Upper lobe of left lung (tissue), 6 donors: ENCODE results near the gene GRPEL1. TPM values are rescaled to one million over a fixed set of nuclear protein-coding genes. Genes with fewer than 3 reads are reported as not detected.

ENCODE experiments used
- ATAC-seq, 2 donors: fragments of 200-7000 bp; cut with Tn5 transposase; one replicate each; pipeline ENCODE4 v1.9.1; 2022; ENCODE audit warnings: mild to moderate bottlenecking in 2 of 2, moderate library complexity in 2 of 2; ENCODE audit not compliant: low FRiP score in 2 of 2
- DNase-seq, 2 donors: peaks; one replicate each; pipeline ENCODE4 v3.0.0-alpha.2; 2019 to 2020
- H3K27ac ChIP-seq, 4 donors: fragments of 200-600 bp; sonication (generic); one replicate each; pipeline ENCODE4 v1.5.1; 2016 to 2019
- H3K27me3 ChIP-seq, 4 donors: fragments of 200-600 bp; sonication (generic); one replicate each; pipeline ENCODE4 v1.5.1; 2017 to 2019
- H3K36me3 ChIP-seq, 4 donors: fragments of 200-600 bp; sonication (generic); one replicate each; pipeline ENCODE4 v1.5.1; 2016 to 2019
- H3K4me1 ChIP-seq, 4 donors: fragments of 200-600 bp; sonication (generic); one replicate each; pipeline ENCODE4 v1.5.1; 2018 to 2019
- H3K4me3 ChIP-seq, 4 donors: fragments of 200-600 bp; sonication (generic); one replicate each; pipeline ENCODE4 v1.5.1; 2017 to 2019; ENCODE audit warnings: mild to moderate bottlenecking in 2 of 4, moderate library complexity in 1 of 4
- H3K9me3 ChIP-seq, 4 donors: fragments of 200-600 bp; sonication (generic); one replicate each; pipeline ENCODE4 v1.5.1; 2018 to 2019
- CTCF ChIP-seq, 6 experiments: fragments of 450-650 bp in 4 of 6; fragments of 200-600 bp in 2 of 6; sonication (generic) in 2 of 6; IDR thresholded peaks; one replicate each; pipeline ENCODE4 v1.5.1; 2016 to 2019; ENCODE audit warnings: antibody characterized with exemption in 6 of 6
- EP300 ChIP-seq, 4 donors: sonication (generic); formaldehyde crosslinking; IDR thresholded peaks; one replicate each; pipeline ENCODE4 v1.5.1; 2017; ENCODE audit warnings: antibody characterized with exemption in 4 of 4, control low read depth in 2 of 4
- POLR2A ChIP-seq, 4 donors: fragments of 450-650 bp; IDR thresholded peaks; one replicate each; pipeline ENCODE4 v1.5.1; 2016 to 2017; ENCODE audit warnings: antibody characterized with exemption in 4 of 4, mild to moderate bottlenecking in 2 of 4
- POLR2AphosphoS5 ChIP-seq, 2 donors: sonication (generic); formaldehyde crosslinking; IDR thresholded peaks; one replicate each; pipeline ENCODE4 v1.5.1; 2017; ENCODE audit warnings: antibody characterized with exemption in 2 of 2
- WGBS, 2 donors: methylation state at CpG; one replicate each; pipeline ENCODE4 v1.1.5; 2017 to 2018; 5-methylcytosine and 5-hydroxymethylcytosine counted together
- total RNA-seq, 6 donors: library from RNA; depleted of rRNA in 4 of 6; stranded (reverse); fragments of >200 nt in 4 of 6; gene quantifications; one replicate each; pipeline versions ENCODE4 v1.1.0 to v1.2.1, GENCODE V29; 2016 to 2021
- donor health status: DM: no; HTN: no; CAD: no; lungs with moderate emphysema.
- donor health status: DM: no; HTN: yes; CAD: no; lungs with severe emphysema.

The GRPEL1 gene
- total RNA-seq, 6 donors from 2014 or later, result 9.4 to 29.0 (median 24.2) TPM

- H3K27me3 ChIP-seq, result no peaks in the 10 kb centered on the region
- H3K9me3 ChIP-seq, result no peaks in the 10 kb centered on the region
- WGBS, 2 donors, result 79 to 90% methylated on average over 20 of the region's 20 CpGs
- H3K36me3 ChIP-seq, result peaks cover 13 to 84% (median 54%) of the 10 kb centered on the region in 4 donors
- H3K27ac ChIP-seq, result no peak overlapping the region
- DNase-seq, result no peak
- TF ChIP-seq POLR2AphosphoS5 (IDR thresholded peaks at IDR 0.05), result no peak
- no peak for TF ChIP-seq POLR2A (IDR thresholded peaks at IDR 0.05)
- no peak for TF ChIP-seq CTCF (IDR thresholded peaks at IDR 0.05)
- no peak for TF ChIP-seq EP300 (IDR thresholded peaks at IDR 0.05)
- ATAC-seq, result peak in 1 of 2 donors; percentile 20
- peaks cover 0 to 15% (median 3%) of the 10 kb centered on the region in 4 donors for H3K4me1 ChIP-seq
- H3K4me3 ChIP-seq, result no peak overlapping the region
These were observed 7.3 kb downstream of the GRPEL1 start for GRCh38 chr4:7060346-7061150.

- peak in 1 of 2 donors; percentile 35 for DNase-seq
- peak overlapping the region in 1 of 4 donors; percentile 10 for H3K27ac ChIP-seq
- peak in 1 of 2 donors; percentile 52 for ATAC-seq
- H3K4me1 ChIP-seq, result peaks cover 0 to 10% (median under 1%) of the 10 kb centered on the region in 4 donors
- 68 to 87% methylated on average over 11 of the region's 11 CpGs for whole genome bisulfite sequencing, 2 donors
- H3K4me3 ChIP-seq, result no peak overlapping the region
- peaks cover 16 to 87% (median 59%) of the 10 kb centered on the region in 4 donors for H3K36me3 ChIP-seq
- H3K9me3 ChIP-seq, result no peaks in the 10 kb centered on the region
- no peaks in the 10 kb centered on the region for H3K27me3 ChIP-seq
- TF ChIP-seq POLR2A (IDR thresholded peaks at IDR 0.05), result no peak
These were observed 8.2 kb downstream of the GRPEL1 start for GRCh38 chr4:7059662-7060061.

GRCh38 chr4:7058792-7059191 is 9.1 kb downstream of the GRPEL1 start:
- no peak overlapping the region for H3K27ac ChIP-seq
- H3K36me3 ChIP-seq, result peaks cover 16 to 87% (median 64%) of the 10 kb centered on the region in 4 donors
- no peak overlapping the region for H3K4me3 ChIP-seq
- ATAC-seq, result no peak
- H3K4me1 ChIP-seq, result peaks cover under 1 to 11% (median 3%) of the 10 kb centered on the region in 4 donors
- H3K27me3 ChIP-seq, result no peaks in the 10 kb centered on the region
- 95 to 100% methylated on average over 3 of the region's 3 CpGs for WGBS, 2 donors
- H3K9me3 ChIP-seq, result no peaks in the 10 kb centered on the region
- no peak for DNase-seq
- TF ChIP-seq CTCF (IDR thresholded peaks at IDR 0.05) (no peak), POLR2A (IDR thresholded peaks at IDR 0.05) (no peak), EP300 (IDR thresholded peaks at IDR 0.05) (no peak), POLR2AphosphoS5 (IDR thresholded peaks at IDR 0.05) (no peak)

GRCh38 chr4:7055990-7056325 is 11.9 kb downstream of the GRPEL1 start:
- TF ChIP-seq POLR2AphosphoS5 (IDR thresholded peaks at IDR 0.05) (no peak), POLR2A (IDR thresholded peaks at IDR 0.05) (no peak), CTCF (IDR thresholded peaks at IDR 0.05) (no peak), EP300 (IDR thresholded peaks at IDR 0.05) (no peak)
- WGBS, 2 donors, result 91 to 95% methylated on average over 10 of the region's 10 CpGs
- Histone ChIP-seq H3K27ac (no peak overlapping the region), H3K36me3 (peaks cover 5 to 67% (median 42%) of the 10 kb centered on the region in 4 donors), H3K27me3 (no peaks in the 10 kb centered on the region), H3K4me3 (no peak overlapping the region), H3K9me3 (no peaks in the 10 kb centered on the region), H3K4me1 (peaks cover 17 to 30% (median 19%) of the 10 kb centered on the region in 4 donors)
- no peak for DNase-seq
- ATAC-seq, result no peak

GRCh38 chr4:7055111-7055989 is 12.5 kb downstream of the GRPEL1 start:
- ATAC-seq (no peak), DNase-seq (no peak)
- WGBS, 2 donors, result 85 to 87% methylated on average over 26 to 31 of the region's 31 CpGs
- peaks cover 3 to 61% (median 36%) of the 10 kb centered on the region in 4 donors for H3K36me3 ChIP-seq
- no peak overlapping the region for H3K4me3 ChIP-seq
- H3K27ac ChIP-seq, result peak overlapping the region in 1 of 4 donors; percentile 62
- H3K4me1 ChIP-seq, result peaks cover 17 to 36% (median 22%) of the 10 kb centered on the region in 4 donors
- no peaks in the 10 kb centered on the region for H3K27me3 ChIP-seq
- no peak for TF ChIP-seq POLR2A (IDR thresholded peaks at IDR 0.05)
- no peak for TF ChIP-seq CTCF (IDR thresholded peaks at IDR 0.05)
- no peak for TF ChIP-seq POLR2AphosphoS5 (IDR thresholded peaks at IDR 0.05)
- TF ChIP-seq EP300 (IDR thresholded peaks at IDR 0.05), result no peak
- no peaks in the 10 kb centered on the region for H3K9me3 ChIP-seq
